Astrocyte (in vitro differentiated cells and primary cell): Measurements from ENCODE around the gene MTA1.

Experiments used
- CTCF ChIP-seq: IDR thresholded peaks from 2 replicates; pipeline ENCODE4 v1.5.1; 2011; ENCODE audit warnings: low read depth, mild to moderate bottlenecking, inconsistent platforms, low read length, moderate library complexity; ENCODE audit not compliant: insufficient read depth
- EZH2 ChIP-seq: IDR thresholded peaks from 2 replicates; pipeline ENCODE4 v1.6.1; 2012; ENCODE audit warnings: mild to moderate bottlenecking, low read length, inconsistent platforms; ENCODE audit not compliant: insufficient read depth

GRCh38 chr14:105465209-105466031 is 45.8 kb downstream of the MTA1 start:
- TF ChIP-seq CTCF (no peak), EZH2 (no peak)
